ENCODE measurements around the gene TDP2. TPM values are rescaled to one million over a fixed set of nuclear protein-coding genes. Genes with fewer than 3 reads are reported as not detected.
"Not testable (repeated sequence)": the region's sequence is repeated elsewhere in the genome, so short reads cannot be mapped to it uniquely, and the experiment has no call there.

Gene TDP2
- total and polyA plus RNA-seq, 2 donors (not counting 1 experiment from before 2014, with no cell fraction given), result 32.5 to 37.5 TPM

- DNase-seq (ENCODE audit: low read depth in 2 of 2), result no peak
- Histone ChIP-seq H4K20me1 (ENCODE audit: control insufficient read depth, extremely low read depth, insufficient read depth, low read length) (no peaks in the 10 kb centered on the region), H3K27me3 (ENCODE audit: control insufficient read depth, insufficient read depth, low read length) (peaks cover 3% of the 10 kb centered on the region), H3K4me1 (ENCODE audit: control insufficient read depth, extremely low read depth, insufficient read depth, low read length) (no peaks in the 10 kb centered on the region), H3K4me3 (replicated peaks in 1 of 4; ENCODE audit: control extremely low read depth in 1 of 4, insufficient read depth in 1 of 4, low read depth in 3 of 4, low read length in 4 of 4) (no peak overlapping the region), H3K9ac (ENCODE audit: insufficient read depth, low read length) (no peak overlapping the region), H3K36me3 (ENCODE audit: control insufficient read depth, insufficient read depth, low read length) (no peaks in the 10 kb centered on the region), H3K27ac (ENCODE audit: insufficient read depth, low read length) (no peak overlapping the region), H2AFZ (ENCODE audit: low read length) (no peak overlapping the region), H3K4me2 (ENCODE audit: extremely low read depth, insufficient read depth, low read length) (no peak overlapping the region), H3K9me3 (ENCODE audit: control insufficient read depth, insufficient read depth, low read depth, low read length) (no peaks in the 10 kb centered on the region), H3K79me2 (ENCODE audit: control insufficient read depth, insufficient read depth, low read length) (no peaks in the 10 kb centered on the region)
- TF ChIP-seq CTCF (conservative IDR thresholded peaks at IDR 0.05 in 1 of 2, IDR thresholded peaks at IDR 0.05 in 1 of 2; ENCODE audit: low read depth in 1 of 2, low read length in 2 of 2), result no peak
- no peak for TF ChIP-seq EZH2 (IDR thresholded peaks at IDR 0.05; ENCODE audit: low read length, missing control alignments)
Observed at GRCh38 chr6:24642061-24642460, 24.6 kb downstream of the TDP2 start.

- not testable (repeated sequence) for H4K20me1 ChIP-seq (ENCODE audit: control insufficient read depth, extremely low read depth, insufficient read depth, low read length); H3K4me1 ChIP-seq (ENCODE audit: control insufficient read depth, extremely low read depth, insufficient read depth, low read length); H3K4me3 ChIP-seq (replicated peaks in 1 of 4; ENCODE audit: control extremely low read depth in 1 of 4, insufficient read depth in 1 of 4, low read depth in 3 of 4, low read length in 4 of 4); H3K9me3 ChIP-seq (ENCODE audit: control insufficient read depth, insufficient read depth, low read depth, low read length); DNase-seq (ENCODE audit: low read depth in 2 of 2); H3K36me3 ChIP-seq (ENCODE audit: control insufficient read depth, insufficient read depth, low read length); H3K4me2 ChIP-seq (ENCODE audit: extremely low read depth, insufficient read depth, low read length); H3K9ac ChIP-seq (ENCODE audit: insufficient read depth, low read length); H3K27me3 ChIP-seq (ENCODE audit: control insufficient read depth, insufficient read depth, low read length); H2AFZ ChIP-seq (ENCODE audit: low read length); H3K79me2 ChIP-seq (ENCODE audit: control insufficient read depth, insufficient read depth, low read length); H3K27ac ChIP-seq (ENCODE audit: insufficient read depth, low read length)
Observed at GRCh38 chr6:24640631-24641030, 26.1 kb downstream of the TDP2 start.

DNA sequence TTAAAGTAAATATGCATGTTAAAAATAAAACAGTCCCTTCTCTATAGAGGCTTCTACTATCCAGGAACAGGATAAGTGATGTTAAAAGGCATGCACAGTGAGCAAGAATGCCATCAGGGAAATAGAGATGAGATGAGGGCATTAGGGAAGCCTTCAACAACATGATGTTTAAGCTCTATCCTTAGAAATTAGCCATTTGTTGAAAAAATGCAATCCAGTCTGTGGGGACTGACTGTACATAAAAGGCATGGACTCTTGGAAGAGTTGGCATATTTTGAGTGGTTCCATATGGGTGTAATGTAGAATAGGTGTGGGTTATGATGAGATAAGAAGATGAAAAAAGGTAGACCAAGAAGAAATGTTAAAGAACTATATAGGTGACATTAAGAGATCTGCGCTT, 26.5 kb downstream of the TDP2 start:
- no peak overlapping the region for H2AFZ ChIP-seq (ENCODE audit: low read length)
- H3K9ac ChIP-seq (ENCODE audit: insufficient read depth, low read length), result no peak overlapping the region
- H3K27me3 ChIP-seq (ENCODE audit: control insufficient read depth, insufficient read depth, low read length), result peaks cover 3% of the 10 kb centered on the region
- TF ChIP-seq CTCF (conservative IDR thresholded peaks at IDR 0.05 in 1 of 2, IDR thresholded peaks at IDR 0.05 in 1 of 2; ENCODE audit: low read depth in 1 of 2, low read length in 2 of 2) (no peak), EZH2 (IDR thresholded peaks at IDR 0.05; ENCODE audit: low read length, missing control alignments) (no peak)
- no peaks in the 10 kb centered on the region for H3K79me2 ChIP-seq (ENCODE audit: control insufficient read depth, insufficient read depth, low read length)
- no peaks in the 10 kb centered on the region for H3K9me3 ChIP-seq (ENCODE audit: control insufficient read depth, insufficient read depth, low read depth, low read length)
- no peaks in the 10 kb centered on the region for H3K36me3 ChIP-seq (ENCODE audit: control insufficient read depth, insufficient read depth, low read length)
- no peaks in the 10 kb centered on the region for H4K20me1 ChIP-seq (ENCODE audit: control insufficient read depth, extremely low read depth, insufficient read depth, low read length)
- no peak overlapping the region for H3K4me3 ChIP-seq (replicated peaks in 1 of 4; ENCODE audit: control extremely low read depth in 1 of 4, insufficient read depth in 1 of 4, low read depth in 3 of 4, low read length in 4 of 4)
- no peak overlapping the region for H3K27ac ChIP-seq (ENCODE audit: insufficient read depth, low read length)
- DNase-seq (ENCODE audit: low read depth in 2 of 2), result no peak
- no peak overlapping the region for H3K4me2 ChIP-seq (ENCODE audit: extremely low read depth, insufficient read depth, low read length)
- no peaks in the 10 kb centered on the region for H3K4me1 ChIP-seq (ENCODE audit: control insufficient read depth, extremely low read depth, insufficient read depth, low read length)

Data from fibroblast of lung (primary cell).